ENCODE results near the gene KIAA1191.

The KIAA1191 gene

DNA sequence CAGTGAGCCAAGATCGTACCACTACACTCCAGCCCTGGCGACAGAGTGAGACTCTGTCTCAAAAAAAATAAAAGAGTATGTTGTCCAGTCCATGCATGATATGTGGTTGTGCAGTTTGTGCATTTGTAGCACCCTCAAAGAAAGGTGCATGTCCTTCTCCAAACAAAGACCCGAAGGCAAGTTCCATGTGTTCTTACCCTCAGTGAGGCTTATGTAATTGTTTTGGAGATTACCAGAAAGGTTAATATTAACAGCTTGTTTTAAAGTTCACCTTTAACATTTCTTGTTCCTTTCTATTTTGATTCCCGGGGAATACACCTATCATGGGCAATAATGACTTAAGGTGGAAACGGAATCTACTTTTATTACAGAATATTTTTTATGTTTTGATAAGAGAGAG, 22.3 kb downstream of the KIAA1191 start:
- Histone ChIP-seq H3K27me3 (ENCODE audit: control insufficient read depth in 3 of 3, insufficient read depth in 3 of 3, low read depth in 1 of 3, low read length in 3 of 3) (no peaks in the 10 kb centered on the region), H3K23ac (ENCODE audit: low read depth, low read length, poor library complexity) (no peak overlapping the region), H2AFZ (ENCODE audit: low read length) (no peak overlapping the region), H3K14ac (ENCODE audit: low read length) (no peak overlapping the region), H3K4me1 (ENCODE audit: control insufficient read depth in 2 of 2, insufficient read depth in 1 of 2, low read depth in 1 of 2, low read length in 2 of 2) (no peaks in the 10 kb centered on the region), H4K91ac (ENCODE audit: low read depth, low read length, poor library complexity) (no peak overlapping the region), H3K4me2 (ENCODE audit: insufficient read depth, low read length, poor library complexity, severe bottlenecking) (no peak overlapping the region), H3K27ac (replicated peaks; ENCODE audit: low read length) (no peak overlapping the region), H2BK12ac (ENCODE audit: low read length) (no peak overlapping the region), H3K18ac (ENCODE audit: low read length) (no peak overlapping the region), H3K9me3 (replicated peaks in 1 of 2; ENCODE audit: control insufficient read depth in 2 of 2, insufficient read depth in 1 of 2, low read depth in 1 of 2, low read length in 2 of 2) (no peaks in the 10 kb centered on the region), H2BK120ac (ENCODE audit: low read depth, low read length) (no peak overlapping the region), H2BK15ac (ENCODE audit: low read length) (no peak overlapping the region), H3K4ac (ENCODE audit: low read length) (no peak overlapping the region), H2BK5ac (ENCODE audit: low read length) (no peak overlapping the region), H4K8ac (ENCODE audit: low read depth, low read length) (no peak overlapping the region), H3K9ac (ENCODE audit: low read depth, low read length, poor library complexity) (no peak overlapping the region), H2AK5ac (ENCODE audit: low read depth, low read length) (no peak overlapping the region), H3K4me3 (ENCODE audit: low read length in 2 of 2) (no peak overlapping the region), H3K36me3 (replicated peaks in 1 of 2; ENCODE audit: control insufficient read depth in 2 of 2, insufficient read depth in 2 of 2, low read length in 2 of 2) (peaks cover 9 to 82% of the 10 kb centered on the region in 2 donors), H3K79me1 (ENCODE audit: low read depth, low read length) (no peaks in the 10 kb centered on the region)
- DNase-seq (ENCODE audit: low spot score), result no peak
- WGBS, 2 donors (ENCODE audit: extremely low coverage in 2 of 2, insufficient read length in 2 of 2, insufficient replicate concordance in 1 of 2), result no CpG with 5 or more reads among the region's 5 CpGs

DNA sequence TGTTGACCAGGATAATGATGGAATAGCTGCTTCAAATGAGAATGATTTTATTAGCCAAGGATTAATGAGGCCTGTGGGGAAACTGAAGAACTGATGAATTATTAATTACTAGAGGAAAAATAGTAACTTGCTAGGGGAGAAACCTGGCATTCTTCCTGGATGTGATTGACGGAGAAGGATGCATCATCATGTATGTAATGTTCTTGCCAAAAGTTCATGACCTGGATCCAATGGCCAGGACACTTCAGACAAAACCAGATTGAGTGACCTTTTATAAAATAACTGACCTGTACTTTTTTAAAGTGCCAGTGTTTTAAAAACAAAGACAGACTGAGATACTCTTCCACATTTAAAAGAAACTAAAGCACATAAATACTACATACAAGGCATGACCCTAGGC, 23.7 kb downstream of the KIAA1191 start:
- Histone ChIP-seq H3K18ac (ENCODE audit: low read length) (no peak overlapping the region), H3K23ac (ENCODE audit: low read depth, low read length, poor library complexity) (no peak overlapping the region), H4K8ac (ENCODE audit: low read depth, low read length) (no peak overlapping the region), H2BK15ac (ENCODE audit: low read length) (no peak overlapping the region), H2AK5ac (ENCODE audit: low read depth, low read length) (no peak overlapping the region), H4K91ac (ENCODE audit: low read depth, low read length, poor library complexity) (no peak overlapping the region), H2BK120ac (ENCODE audit: low read depth, low read length) (no peak overlapping the region), H3K27ac (replicated peaks; ENCODE audit: low read length) (no peak overlapping the region), H2AFZ (ENCODE audit: low read length) (no peak overlapping the region), H3K9ac (ENCODE audit: low read depth, low read length, poor library complexity) (no peak overlapping the region), H3K36me3 (replicated peaks in 1 of 2; ENCODE audit: control insufficient read depth in 2 of 2, insufficient read depth in 2 of 2, low read length in 2 of 2) (peaks cover 10 to 73% of the 10 kb centered on the region in 2 donors), H3K4ac (ENCODE audit: low read length) (no peak overlapping the region), H3K4me3 (ENCODE audit: low read length in 2 of 2) (no peak overlapping the region), H3K27me3 (ENCODE audit: control insufficient read depth in 3 of 3, insufficient read depth in 3 of 3, low read depth in 1 of 3, low read length in 3 of 3) (no peaks in the 10 kb centered on the region), H3K14ac (ENCODE audit: low read length) (no peak overlapping the region), H2BK12ac (ENCODE audit: low read length) (no peak overlapping the region), H3K79me1 (ENCODE audit: low read depth, low read length) (no peaks in the 10 kb centered on the region), H2BK5ac (ENCODE audit: low read length) (no peak overlapping the region), H3K4me2 (ENCODE audit: insufficient read depth, low read length, poor library complexity, severe bottlenecking) (no peak overlapping the region), H3K9me3 (replicated peaks in 1 of 2; ENCODE audit: control insufficient read depth in 2 of 2, insufficient read depth in 1 of 2, low read depth in 1 of 2, low read length in 2 of 2) (peaks cover 0 to 6% of the 10 kb centered on the region in 2 donors), H3K4me1 (ENCODE audit: control insufficient read depth in 2 of 2, insufficient read depth in 1 of 2, low read depth in 1 of 2, low read length in 2 of 2) (no peaks in the 10 kb centered on the region)
- no CpG with 5 or more reads among the region's 1 CpG for WGBS, 2 donors (ENCODE audit: extremely low coverage in 2 of 2, insufficient read length in 2 of 2, insufficient replicate concordance in 1 of 2)
- no peak for DNase-seq (ENCODE audit: low spot score)

DNA sequence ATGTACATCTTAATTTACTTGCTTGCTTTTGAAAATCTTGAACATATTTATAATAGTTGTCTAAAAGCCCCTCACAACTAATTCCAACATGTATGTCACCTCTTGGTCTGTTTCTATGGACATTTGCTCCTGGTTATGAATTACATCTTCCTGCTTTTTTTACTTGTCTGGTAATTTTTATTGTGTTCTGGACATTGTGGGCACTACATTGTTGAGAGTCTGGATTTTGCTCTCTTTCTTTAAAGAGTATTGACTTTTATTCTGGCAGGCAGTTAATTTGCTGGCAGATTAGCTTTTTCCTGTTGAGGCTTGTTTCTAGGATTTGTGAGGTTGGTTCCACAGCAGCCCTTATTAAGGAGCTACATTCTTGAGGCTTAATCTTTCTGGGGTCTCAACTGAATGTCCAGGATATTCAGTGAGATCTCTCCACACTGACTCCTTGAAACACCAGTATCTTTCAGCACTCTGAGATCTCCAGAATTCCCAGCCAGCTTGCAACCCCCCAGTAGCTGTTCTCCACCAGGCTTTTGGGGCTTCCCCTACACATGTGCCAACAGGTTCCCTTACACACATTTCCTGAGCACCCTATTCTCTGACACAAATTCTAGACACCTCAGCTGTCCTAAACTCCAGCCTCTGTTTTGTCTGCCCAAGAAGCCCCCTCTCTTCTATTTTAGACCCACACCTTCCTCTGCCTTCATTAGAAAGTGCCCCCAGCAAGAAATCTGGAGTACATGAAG, 27.4 kb downstream of the KIAA1191 start:
- no peak for DNase-seq (ENCODE audit: low spot score)
- H3K23ac ChIP-seq (ENCODE audit: low read depth, low read length, poor library complexity), result no peak overlapping the region
- H2BK5ac ChIP-seq (ENCODE audit: low read length), result no peak overlapping the region
- H2BK12ac ChIP-seq (ENCODE audit: low read length), result no peak overlapping the region
- no peak overlapping the region for H3K18ac ChIP-seq (ENCODE audit: low read length)
- no peaks in the 10 kb centered on the region for H3K27me3 ChIP-seq (ENCODE audit: control insufficient read depth in 3 of 3, insufficient read depth in 3 of 3, low read depth in 1 of 3, low read length in 3 of 3)
- no peak overlapping the region for H2AK5ac ChIP-seq (ENCODE audit: low read depth, low read length)
- H2BK120ac ChIP-seq (ENCODE audit: low read depth, low read length), result no peak overlapping the region
- no peaks in the 10 kb centered on the region for H3K4me1 ChIP-seq (ENCODE audit: control insufficient read depth in 2 of 2, insufficient read depth in 1 of 2, low read depth in 1 of 2, low read length in 2 of 2)
- H3K9ac ChIP-seq (ENCODE audit: low read depth, low read length, poor library complexity), result no peak overlapping the region
- no peak overlapping the region for H4K91ac ChIP-seq (ENCODE audit: low read depth, low read length, poor library complexity)
- no peak overlapping the region for H4K8ac ChIP-seq (ENCODE audit: low read depth, low read length)
- peaks cover 0 to 6% of the 10 kb centered on the region in 2 donors for H3K9me3 ChIP-seq (replicated peaks in 1 of 2; ENCODE audit: control insufficient read depth in 2 of 2, insufficient read depth in 1 of 2, low read depth in 1 of 2, low read length in 2 of 2)
- no peaks in the 10 kb centered on the region for H3K79me1 ChIP-seq (ENCODE audit: low read depth, low read length)
- H3K36me3 ChIP-seq (replicated peaks in 1 of 2; ENCODE audit: control insufficient read depth in 2 of 2, insufficient read depth in 2 of 2, low read length in 2 of 2), result peaks cover 8 to 50% of the 10 kb centered on the region in 2 donors
- no peak overlapping the region for H2AFZ ChIP-seq (ENCODE audit: low read length)
- no peak overlapping the region for H3K4me2 ChIP-seq (ENCODE audit: insufficient read depth, low read length, poor library complexity, severe bottlenecking)
- no peak overlapping the region for H3K14ac ChIP-seq (ENCODE audit: low read length)
- H3K4me3 ChIP-seq (ENCODE audit: low read length in 2 of 2), result no peak overlapping the region
- no peak overlapping the region for H2BK15ac ChIP-seq (ENCODE audit: low read length)
- H3K4ac ChIP-seq (ENCODE audit: low read length), result no peak overlapping the region
- no peak overlapping the region for H3K27ac ChIP-seq (replicated peaks; ENCODE audit: low read length)

GRCh38 chr5:176320577-176320976, 41.0 kb downstream of the KIAA1191 start:
- Histone ChIP-seq H3K36me3 (replicated peaks in 1 of 2; ENCODE audit: control insufficient read depth in 2 of 2, insufficient read depth in 2 of 2, low read length in 2 of 2) (peaks cover 8 to 81% of the 10 kb centered on the region in 2 donors), H3K4me2 (ENCODE audit: insufficient read depth, low read length, poor library complexity, severe bottlenecking) (no peak overlapping the region), H3K79me1 (ENCODE audit: low read depth, low read length) (no peaks in the 10 kb centered on the region), H2AK5ac (ENCODE audit: low read depth, low read length) (no peak overlapping the region), H4K8ac (ENCODE audit: low read depth, low read length) (no peak overlapping the region), H2BK120ac (ENCODE audit: low read depth, low read length) (no peak overlapping the region), H3K9ac (ENCODE audit: low read depth, low read length, poor library complexity) (no peak overlapping the region), H3K27me3 (ENCODE audit: control insufficient read depth in 3 of 3, insufficient read depth in 3 of 3, low read depth in 1 of 3, low read length in 3 of 3) (no peaks in the 10 kb centered on the region), H3K27ac (replicated peaks; ENCODE audit: low read length) (no peak overlapping the region), H3K4me3 (ENCODE audit: low read length in 2 of 2) (no peak overlapping the region), H3K4ac (ENCODE audit: low read length) (no peak overlapping the region), H2BK15ac (ENCODE audit: low read length) (no peak overlapping the region), H3K14ac (ENCODE audit: low read length) (no peak overlapping the region), H4K91ac (ENCODE audit: low read depth, low read length, poor library complexity) (no peak overlapping the region), H2AFZ (ENCODE audit: low read length) (no peak overlapping the region), H3K18ac (ENCODE audit: low read length) (no peak overlapping the region), H2BK5ac (ENCODE audit: low read length) (no peak overlapping the region), H3K4me1 (ENCODE audit: control insufficient read depth in 2 of 2, insufficient read depth in 1 of 2, low read depth in 1 of 2, low read length in 2 of 2) (no peaks in the 10 kb centered on the region), H2BK12ac (ENCODE audit: low read length) (no peak overlapping the region), H3K23ac (ENCODE audit: low read depth, low read length, poor library complexity) (no peak overlapping the region), H3K9me3 (replicated peaks in 1 of 2; ENCODE audit: control insufficient read depth in 2 of 2, insufficient read depth in 1 of 2, low read depth in 1 of 2, low read length in 2 of 2) (no peaks in the 10 kb centered on the region)
- no CpG with 5 or more reads among the region's 3 CpGs for WGBS, 2 donors (ENCODE audit: extremely low coverage in 2 of 2, insufficient read length in 2 of 2, insufficient replicate concordance in 1 of 2)
- DNase-seq (ENCODE audit: low spot score), result no peak
